HG03460 (cell line): ENCODE results near the gene GZMH.
"Not testable (repeated sequence)": the region's sequence is repeated elsewhere in the genome, so short reads cannot be mapped to it uniquely, and the experiment has no call there.

Experiments
- ATAC-seq: cut with Tn5 transposase; IDR thresholded peaks from one replicate; pipeline ENCODE4 v1.9.1; 2021; ENCODE audit not compliant: unreplicated experiment

The GZMH gene, protein sequence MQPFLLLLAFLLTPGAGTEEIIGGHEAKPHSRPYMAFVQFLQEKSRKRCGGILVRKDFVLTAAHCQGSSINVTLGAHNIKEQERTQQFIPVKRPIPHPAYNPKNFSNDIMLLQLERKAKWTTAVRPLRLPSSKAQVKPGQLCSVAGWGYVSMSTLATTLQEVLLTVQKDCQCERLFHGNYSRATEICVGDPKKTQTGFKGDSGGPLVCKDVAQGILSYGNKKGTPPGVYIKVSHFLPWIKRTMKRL

GRCh38 chr14:24609655-24610344, at the start of gene GZMH:
GZMH (minus strand) TSS chr14:24609685; CDS start chr14:24609613, 72 bp downstream.
- no peak for ATAC-seq

- ATAC-seq = not testable (repeated sequence)
Observed at GRCh38 chr14:24648361-24648760, 38.9 kb upstream of the GZMH start.

DNA sequence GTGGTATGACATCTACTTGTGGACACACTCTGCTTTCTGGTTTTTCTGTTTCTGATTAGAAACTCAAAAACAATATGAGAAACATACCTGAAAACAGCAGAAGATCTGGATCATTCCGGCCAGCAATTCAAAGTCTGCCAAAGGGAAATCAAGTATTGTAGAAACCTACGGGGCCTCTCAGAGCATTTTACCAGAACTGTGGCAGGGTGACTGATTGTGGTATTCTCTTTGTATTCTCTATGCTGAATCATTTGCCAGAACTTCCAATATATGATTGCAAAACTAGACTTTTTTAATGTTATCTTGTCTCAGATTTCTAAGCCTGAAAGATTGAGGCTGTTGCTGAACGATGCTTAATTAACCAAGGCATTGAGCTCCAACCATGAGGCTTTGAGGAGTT, 30.4 kb upstream of the GZMH start:
- no peak for ATAC-seq

GRCh38 chr14:24639270-24639669, 29.8 kb upstream of the GZMH start:
- ATAC-seq = no peak

GRCh38 chr14:24634158-24634557, 24.7 kb upstream of the GZMH start, which contains the start of gene GZMB:
GZMB (minus strand) TSS chr14:24634190; CDS start chr14:24634160, 30 bp downstream.
- ATAC-seq = no peak

- ATAC-seq = no peak
Observed at GRCh38 chr14:24633353-24633752, 23.9 kb upstream of the GZMH start.

GRCh38 chr14:24632761-24633160, 23.3 kb upstream of the GZMH start:
- ATAC-seq = no peak

DNA sequence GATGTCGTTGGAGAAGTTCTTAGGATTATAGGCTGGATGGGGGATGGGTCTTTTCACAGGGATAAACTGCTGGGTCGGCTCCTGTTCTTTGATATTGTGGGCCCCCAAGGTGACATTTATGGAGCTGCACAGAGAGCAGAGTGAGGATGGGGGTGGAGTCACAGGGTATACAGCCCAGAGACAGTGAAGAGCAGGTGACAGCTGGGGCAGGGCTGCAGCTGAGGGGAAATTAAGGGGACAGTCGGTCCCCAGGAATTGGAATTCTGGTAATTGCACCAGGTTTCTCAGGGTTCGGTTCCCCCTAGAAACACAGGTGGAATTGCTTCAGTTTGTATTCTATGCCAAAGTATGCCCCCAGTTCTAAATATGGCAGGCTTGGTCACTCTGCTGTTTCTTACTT, 22.9 kb upstream of the GZMH start:
- ATAC-seq = no peak

- no peak for ATAC-seq
Observed at GRCh38 chr14:24631749-24632335, 22.4 kb upstream of the GZMH start.

- ATAC-seq = no peak
Observed at GRCh38 chr14:24630872-24631477, 21.5 kb upstream of the GZMH start.

- ATAC-seq = no peak
Observed at GRCh38 chr14:24630087-24630871, 20.8 kb upstream of the GZMH start.

DNA sequence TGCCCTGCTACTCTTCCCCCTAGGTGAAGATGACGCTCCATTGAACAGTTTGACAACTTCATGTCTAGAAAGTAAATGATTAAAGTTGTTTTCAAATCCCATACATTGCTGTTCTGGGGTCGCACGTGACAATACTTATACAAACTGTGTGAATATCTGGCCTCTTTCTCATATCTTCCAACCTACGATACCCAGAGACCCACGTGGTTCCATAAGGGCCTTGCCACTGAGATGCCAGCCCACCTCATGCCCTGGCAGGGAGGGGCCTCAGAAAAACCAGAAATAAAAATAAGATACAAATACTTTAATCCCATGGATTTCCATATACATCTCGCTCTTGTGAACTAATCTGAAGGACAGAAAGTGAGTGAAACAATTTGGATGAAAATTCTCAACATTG, 20.0 kb upstream of the GZMH start:
- no peak for ATAC-seq

DNA sequence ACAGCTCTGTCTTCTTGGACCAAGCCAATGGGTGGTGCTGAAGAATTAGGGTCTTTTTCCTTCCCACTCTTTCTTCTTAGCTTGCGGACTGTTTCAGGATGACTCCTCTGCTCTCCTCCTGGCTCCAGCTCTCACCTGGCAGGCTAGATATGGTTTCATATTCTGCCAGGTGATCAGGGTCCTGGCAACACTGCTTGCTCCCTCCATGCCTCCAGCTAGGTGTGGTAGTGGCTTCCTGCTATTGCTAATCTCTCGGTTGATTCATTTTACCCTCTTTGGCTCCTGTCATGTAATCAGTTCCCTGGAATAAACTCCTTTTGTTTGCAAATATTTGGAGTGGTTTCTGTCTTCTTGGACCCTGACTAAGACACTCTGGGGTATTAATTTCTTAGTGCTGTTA, 4.3 kb upstream of the GZMH start:
- ATAC-seq = no peak

DNA sequence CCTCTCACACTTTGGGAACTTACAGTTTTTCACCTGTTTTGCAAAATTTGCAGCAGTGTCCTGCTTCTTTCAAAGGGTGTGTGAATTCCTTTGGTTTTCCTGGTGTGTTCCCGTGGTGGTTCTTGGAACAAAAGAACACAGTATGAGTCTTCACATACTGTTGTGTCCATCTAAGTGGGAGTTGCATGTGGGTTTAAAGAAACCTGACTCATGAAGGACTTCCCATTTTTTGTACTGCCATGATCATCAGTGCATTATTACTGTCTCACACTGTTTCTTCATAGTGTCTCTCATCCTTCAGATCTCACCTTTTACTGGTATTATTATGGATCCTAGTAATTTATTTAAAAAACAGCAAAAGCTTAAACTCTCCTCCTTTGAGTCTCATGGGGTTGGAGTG, 3.8 kb upstream of the GZMH start:
- ATAC-seq = no peak

DNA sequence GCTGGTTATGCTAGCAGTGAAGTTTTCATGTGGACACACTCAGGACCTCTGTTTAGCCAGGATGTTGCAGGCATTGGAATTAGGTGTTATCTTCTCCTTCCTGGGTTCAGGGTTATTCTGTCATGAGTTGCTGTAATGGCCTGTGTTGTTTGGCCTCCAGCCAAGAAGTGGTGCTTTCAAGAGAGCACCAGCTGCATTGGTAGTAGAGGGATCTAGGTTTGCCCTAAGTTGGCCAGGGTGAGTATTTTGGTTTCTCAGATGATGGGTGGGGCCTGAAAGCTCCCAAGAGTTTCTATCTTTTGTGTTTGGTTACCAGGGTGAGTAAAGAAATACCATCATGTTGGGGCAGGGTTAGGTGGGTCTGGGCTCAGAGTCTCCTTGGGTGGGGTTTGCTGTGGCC, 2.7 kb upstream of the GZMH start:
- ATAC-seq = no peak

DNA sequence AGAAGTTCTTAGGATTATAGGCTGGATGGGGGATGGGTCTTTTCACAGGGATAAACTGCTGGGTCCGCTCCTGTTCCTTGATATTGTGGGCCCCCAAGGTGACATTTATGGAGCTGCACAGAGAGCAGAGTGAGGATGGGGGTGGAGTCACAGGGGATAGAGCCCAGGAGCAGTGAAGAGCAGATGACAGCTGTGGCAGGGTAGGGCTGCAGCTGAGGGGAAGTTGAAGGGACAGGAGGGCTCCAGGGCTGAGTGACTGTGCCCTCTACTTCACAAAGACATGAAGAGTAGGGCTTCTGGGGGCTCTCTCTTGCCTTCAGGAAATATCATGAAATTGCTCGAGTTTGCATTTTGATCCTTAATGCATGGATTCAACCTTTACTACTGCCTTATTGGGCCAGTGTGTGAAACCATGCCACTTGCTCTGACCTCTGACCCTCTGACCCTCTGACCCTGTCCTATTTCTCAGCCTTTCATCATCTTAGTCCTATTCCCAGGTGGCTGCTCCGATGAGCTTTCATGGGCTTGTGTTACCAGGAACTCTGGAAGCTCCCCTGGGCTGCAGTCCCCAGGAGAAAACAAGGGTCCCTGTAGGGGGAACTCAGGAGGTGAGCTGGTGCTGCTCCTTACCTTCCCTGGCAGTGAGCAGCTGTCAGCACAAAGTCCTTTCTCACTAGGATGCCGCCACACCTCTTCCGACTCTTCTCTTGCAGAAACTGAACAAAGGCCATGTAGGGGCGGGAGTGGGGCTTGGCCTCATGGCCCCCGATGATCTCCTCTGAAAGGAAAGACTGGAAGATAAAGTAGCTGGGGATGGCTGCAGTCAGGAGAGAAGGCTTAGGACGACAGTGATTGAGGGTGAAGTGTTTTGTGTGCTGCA, 1.6 kb downstream of the GZMH start:
- no peak for ATAC-seq

DNA sequence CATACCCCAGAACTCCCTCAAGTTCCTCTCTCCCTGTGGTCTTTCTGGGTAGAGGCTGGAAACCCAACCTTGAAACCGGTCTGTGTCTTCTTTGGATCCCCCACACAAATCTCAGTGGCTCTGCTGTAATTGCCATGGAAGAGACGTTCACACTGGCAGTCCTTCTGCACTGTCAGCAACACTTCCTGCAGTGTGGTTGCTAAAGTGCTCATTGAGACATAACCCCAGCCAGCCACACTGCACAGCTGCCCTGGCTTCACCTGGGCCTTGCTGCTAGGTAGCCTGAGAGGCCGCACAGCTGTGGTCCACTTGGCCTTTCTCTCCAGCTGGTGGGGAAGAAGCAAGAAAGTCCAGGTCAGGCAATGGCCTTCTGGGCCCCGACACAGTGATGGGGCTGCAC, 2.4 kb downstream of the GZMH start:
- ATAC-seq = no peak

DNA sequence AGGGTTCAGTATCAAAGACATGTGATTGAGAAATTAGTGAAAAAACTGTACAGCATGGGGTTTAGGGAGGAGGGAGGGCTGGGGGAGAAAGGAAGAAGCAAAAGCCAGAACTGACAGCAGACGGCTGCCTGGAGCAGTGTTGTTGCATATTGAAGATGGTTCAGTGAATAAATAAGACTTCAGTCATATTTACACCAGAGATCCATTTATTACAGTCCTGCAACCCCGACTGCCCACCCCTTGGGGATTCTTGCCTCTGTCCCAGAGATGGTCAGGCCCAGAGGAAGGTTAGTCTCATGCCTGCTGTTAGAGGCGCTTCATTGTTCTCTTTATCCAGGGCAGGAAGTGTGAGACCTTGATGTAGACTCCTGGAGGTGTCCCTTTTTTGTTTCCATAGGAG, 3.2 kb downstream of the GZMH start:
- ATAC-seq = no peak

DNA sequence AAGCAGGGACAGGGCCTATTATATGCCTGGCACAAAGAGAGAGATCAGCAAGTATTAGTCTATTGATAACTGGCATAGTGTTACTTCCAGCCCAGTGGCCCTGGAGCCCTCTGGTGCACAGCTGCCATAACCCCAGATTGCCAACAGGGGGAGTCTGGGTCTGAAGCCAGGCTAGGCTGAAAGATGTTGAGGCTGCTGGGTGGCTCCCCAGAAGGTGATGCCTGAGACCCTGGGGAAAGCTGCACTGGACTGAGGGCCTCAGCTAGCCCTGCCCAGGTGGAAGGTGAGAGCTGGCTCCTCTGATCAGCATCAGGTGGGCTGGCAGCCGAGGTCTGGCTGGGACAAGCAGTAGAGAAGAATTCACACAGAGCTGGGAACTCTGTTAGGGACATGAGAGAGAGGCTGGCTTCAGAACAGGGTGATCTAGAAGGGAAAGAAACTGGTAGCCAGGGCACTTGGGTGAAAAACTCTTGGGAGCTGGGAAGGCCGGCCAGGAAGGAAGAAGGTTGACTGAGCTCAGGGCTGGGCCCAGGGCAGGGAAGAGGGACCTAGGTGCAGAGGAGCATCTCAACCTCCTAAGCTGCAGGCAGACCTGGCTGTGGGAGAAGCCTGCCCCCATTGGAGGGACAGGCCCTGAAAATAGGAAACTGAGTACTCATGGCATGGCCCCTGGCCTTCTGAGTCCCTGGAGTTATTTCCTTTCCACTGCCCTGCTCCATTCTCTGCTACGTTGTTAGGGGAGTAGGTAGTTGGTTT, 3.9 kb downstream of the GZMH start:
- ATAC-seq = peak; percentile 85
